ENCODE data around the gene ASMTL. TPM values are rescaled to one million over a fixed set of nuclear protein-coding genes. Genes with fewer than 3 reads are reported as not detected.

The ASMTL gene
- total and polyA plus RNA-seq, 10 donors, result 21.3 to 35.5 (median 27.2) TPM

- no peaks in the 10 kb centered on the region for H3K9me3 ChIP-seq
- no peaks in the 10 kb centered on the region for H3K27me3 ChIP-seq (replicated peaks in 1 of 7)
- peak overlapping the region; percentile 93 to 99 (median 98) for H3K27ac ChIP-seq
- peaks cover 29 to 72% (median 56%) of the 10 kb centered on the region in 6 donors for H3K4me1 ChIP-seq
- DNase-seq, result no peak
- TF ChIP-seq POLR2AphosphoS5 (IDR thresholded peaks at IDR 0.05), result no peak
- TF ChIP-seq, protein P1, sequence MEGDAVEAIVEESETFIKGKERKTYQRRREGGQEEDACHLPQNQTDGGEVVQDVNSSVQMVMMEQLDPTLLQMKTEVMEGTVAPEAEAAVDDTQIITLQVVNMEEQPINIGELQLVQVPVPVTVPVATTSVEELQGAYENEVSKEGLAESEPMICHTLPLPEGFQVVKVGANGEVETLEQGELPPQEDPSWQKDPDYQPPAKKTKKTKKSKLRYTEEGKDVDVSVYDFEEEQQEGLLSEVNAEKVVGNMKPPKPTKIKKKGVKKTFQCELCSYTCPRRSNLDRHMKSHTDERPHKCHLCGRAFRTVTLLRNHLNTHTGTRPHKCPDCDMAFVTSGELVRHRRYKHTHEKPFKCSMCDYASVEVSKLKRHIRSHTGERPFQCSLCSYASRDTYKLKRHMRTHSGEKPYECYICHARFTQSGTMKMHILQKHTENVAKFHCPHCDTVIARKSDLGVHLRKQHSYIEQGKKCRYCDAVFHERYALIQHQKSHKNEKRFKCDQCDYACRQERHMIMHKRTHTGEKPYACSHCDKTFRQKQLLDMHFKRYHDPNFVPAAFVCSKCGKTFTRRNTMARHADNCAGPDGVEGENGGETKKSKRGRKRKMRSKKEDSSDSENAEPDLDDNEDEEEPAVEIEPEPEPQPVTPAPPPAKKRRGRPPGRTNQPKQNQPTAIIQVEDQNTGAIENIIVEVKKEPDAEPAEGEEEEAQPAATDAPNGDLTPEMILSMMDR (IDR thresholded peaks at IDR 0.05 in 8 of 11, conservative IDR thresholded peaks at IDR 0.05 in 3 of 11), result no peak
- TF ChIP-seq POLR2A (IDR thresholded peaks at IDR 0.05), result no peak
- intact Hi-C loops (cut with DNase I; ENCODE audit: low total_unique reads), result no loop called here
- H3K4me3 ChIP-seq, result peak overlapping the region; percentile 92 to 100 (median 98)
- H3K36me3 ChIP-seq, result peaks cover 10 to 55% (median 44%) of the 10 kb centered on the region in 6 donors
- WGBS, 5 donors, result 0 to 1% (median 0%) methylated on average over 9 to 19 of the region's 19 CpGs
Measured at GRCh38 chrX:1391370-1391706, 61.4 kb downstream of the ASMTL start.

- no peak for TF ChIP-seq POLR2AphosphoS5 (IDR thresholded peaks at IDR 0.05)
- TF ChIP-seq, protein P1 (IDR thresholded peaks at IDR 0.05 in 8 of 11, conservative IDR thresholded peaks at IDR 0.05 in 3 of 11), result no peak
- TF ChIP-seq POLR2A (IDR thresholded peaks at IDR 0.05), result no peak
- Histone ChIP-seq H3K27ac (peak overlapping the region; percentile 93 to 99 (median 98)), H3K4me3 (peak overlapping the region; percentile 92 to 100 (median 98)), H3K36me3 (peaks cover 10 to 55% (median 49%) of the 10 kb centered on the region in 6 donors), H3K9me3 (no peaks in the 10 kb centered on the region), H3K27me3 (replicated peaks in 1 of 7) (no peaks in the 10 kb centered on the region), H3K4me1 (peaks cover 29 to 72% (median 56%) of the 10 kb centered on the region in 6 donors)
- 47 to 55% (median 53%) methylated on average over 30 of the region's 30 CpGs for WGBS, 5 donors
- peak; percentile 88 for DNase-seq
- intact Hi-C loops (cut with DNase I; ENCODE audit: low total_unique reads), result no loop called here
Measured at GRCh38 chrX:1390621-1391369, 61.9 kb downstream of the ASMTL start.

- no peak for TF ChIP-seq POLR2AphosphoS5 (IDR thresholded peaks at IDR 0.05)
- TF ChIP-seq, protein P1 (IDR thresholded peaks at IDR 0.05 in 8 of 11, conservative IDR thresholded peaks at IDR 0.05 in 3 of 11), result no peak
- no peak overlapping the region for H3K27ac ChIP-seq
- intact Hi-C loops (cut with DNase I; ENCODE audit: low total_unique reads), result no loop called here
- H3K9me3 ChIP-seq, result no peaks in the 10 kb centered on the region
- DNase-seq, result peak; percentile 56
- H3K4me3 ChIP-seq, result peak overlapping the region in 1 of 8 donors; percentile 97
- no peaks in the 10 kb centered on the region for H3K27me3 ChIP-seq (replicated peaks in 1 of 7)
- peaks cover 29 to 68% (median 55%) of the 10 kb centered on the region in 6 donors for H3K4me1 ChIP-seq
- 89 to 94% (median 92%) methylated on average over 10 of the region's 10 CpGs for WGBS, 5 donors
- H3K36me3 ChIP-seq, result peaks cover 13 to 64% (median 58%) of the 10 kb centered on the region in 6 donors
Measured at GRCh38 chrX:1389993-1390285, 62.8 kb downstream of the ASMTL start.

DNA sequence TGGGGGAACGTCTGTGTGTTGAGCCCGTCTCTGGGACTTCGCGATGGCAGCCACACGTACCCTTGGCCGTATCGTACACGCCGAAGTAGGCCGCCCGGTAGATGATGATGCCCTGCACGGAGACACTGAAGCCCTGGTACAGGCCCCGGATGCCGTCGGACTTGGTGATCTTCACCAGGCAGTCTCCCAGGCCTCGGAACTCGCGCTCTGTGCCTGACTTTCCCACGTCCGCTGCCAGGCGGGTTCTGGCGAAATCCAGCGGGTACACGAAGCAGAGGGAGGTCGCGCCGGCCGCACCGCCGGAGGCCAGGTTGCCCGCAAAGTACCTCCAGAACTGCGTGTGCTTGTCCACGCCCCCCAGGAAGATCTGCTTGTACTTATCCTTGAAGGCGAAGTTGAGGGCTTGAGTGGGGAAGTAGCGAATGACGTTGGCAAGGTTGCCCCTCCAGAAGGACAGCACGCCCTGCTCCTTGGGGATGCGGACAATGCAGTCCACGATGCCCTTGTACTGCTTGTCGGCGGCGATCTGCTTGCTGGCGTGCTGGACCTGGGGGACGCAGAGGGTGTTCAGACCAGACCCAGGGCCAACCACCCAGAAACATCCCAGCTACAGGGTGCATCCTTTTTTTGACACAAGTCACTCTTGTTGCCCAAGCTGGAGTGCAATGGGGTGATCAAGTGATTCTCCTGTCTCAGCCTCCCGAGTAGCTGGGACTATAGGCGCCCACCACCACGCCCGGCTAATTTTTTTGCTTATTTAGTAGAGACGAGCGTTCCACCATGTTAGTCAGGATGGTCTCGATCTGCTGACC lies 63.3 kb downstream of the ASMTL start:
- TF ChIP-seq, protein P1 (IDR thresholded peaks at IDR 0.05 in 8 of 11, conservative IDR thresholded peaks at IDR 0.05 in 3 of 11), result no peak
- TF ChIP-seq POLR2A (IDR thresholded peaks at IDR 0.05) (no peak), POLR2AphosphoS5 (IDR thresholded peaks at IDR 0.05) (peak in 2 of 3 donors; percentile 27 to 65)
- Histone ChIP-seq H3K4me1 (peaks cover 29 to 63% (median 52%) of the 10 kb centered on the region in 6 donors), H3K9me3 (no peaks in the 10 kb centered on the region), H3K27me3 (replicated peaks in 1 of 7) (no peaks in the 10 kb centered on the region), H3K27ac (no peak overlapping the region), H3K4me3 (no peak overlapping the region), H3K36me3 (peaks cover 13 to 69% (median 63%) of the 10 kb centered on the region in 6 donors)
- DNase-seq, result peak; percentile 81
- WGBS, 5 donors, result 88 to 93% (median 91%) methylated on average over 47 to 51 of the region's 51 CpGs
- intact Hi-C loops (cut with DNase I; ENCODE audit: low total_unique reads), result no loop called here
